Astrocyte of the cerebellum (primary cell): ENCODE data around the gene LONRF2.

Experiments
- DNase-seq: peaks from one replicate; pipeline ENCODE4 v3.0.0-alpha.2; 2011; ENCODE audit warnings: low read depth
- H3K4me3 ChIP-seq: 2 replicates; pipeline ENCODE4 v1.5.1; 2011; ENCODE audit warnings: mild to moderate bottlenecking, low read depth, low read length, moderate library complexity
- in situ Hi-C: cut with HindIII; loops from 2 replicates; pipeline ENCODE4 v1.10.0; 2017; ENCODE audit warnings: low sequenced_read_pairs
- TF ChIP-seq, protein P1 (sequence below): IDR thresholded peaks from 2 replicates; pipeline ENCODE4 v1.5.1; 2012; ENCODE audit warnings: low read length, low read depth, moderate library complexity, mild to moderate bottlenecking; ENCODE audit errors: missing control alignments

LONRF2 gene

GRCh38 chr2:100272841-100273329, 49.4 kb downstream of the LONRF2 start:
- no peak overlapping the region for H3K4me3 ChIP-seq
- no peak for DNase-seq
- in situ Hi-C loops = no loop called here
- TF ChIP-seq, protein P1, sequence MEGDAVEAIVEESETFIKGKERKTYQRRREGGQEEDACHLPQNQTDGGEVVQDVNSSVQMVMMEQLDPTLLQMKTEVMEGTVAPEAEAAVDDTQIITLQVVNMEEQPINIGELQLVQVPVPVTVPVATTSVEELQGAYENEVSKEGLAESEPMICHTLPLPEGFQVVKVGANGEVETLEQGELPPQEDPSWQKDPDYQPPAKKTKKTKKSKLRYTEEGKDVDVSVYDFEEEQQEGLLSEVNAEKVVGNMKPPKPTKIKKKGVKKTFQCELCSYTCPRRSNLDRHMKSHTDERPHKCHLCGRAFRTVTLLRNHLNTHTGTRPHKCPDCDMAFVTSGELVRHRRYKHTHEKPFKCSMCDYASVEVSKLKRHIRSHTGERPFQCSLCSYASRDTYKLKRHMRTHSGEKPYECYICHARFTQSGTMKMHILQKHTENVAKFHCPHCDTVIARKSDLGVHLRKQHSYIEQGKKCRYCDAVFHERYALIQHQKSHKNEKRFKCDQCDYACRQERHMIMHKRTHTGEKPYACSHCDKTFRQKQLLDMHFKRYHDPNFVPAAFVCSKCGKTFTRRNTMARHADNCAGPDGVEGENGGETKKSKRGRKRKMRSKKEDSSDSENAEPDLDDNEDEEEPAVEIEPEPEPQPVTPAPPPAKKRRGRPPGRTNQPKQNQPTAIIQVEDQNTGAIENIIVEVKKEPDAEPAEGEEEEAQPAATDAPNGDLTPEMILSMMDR = no peak

DNA sequence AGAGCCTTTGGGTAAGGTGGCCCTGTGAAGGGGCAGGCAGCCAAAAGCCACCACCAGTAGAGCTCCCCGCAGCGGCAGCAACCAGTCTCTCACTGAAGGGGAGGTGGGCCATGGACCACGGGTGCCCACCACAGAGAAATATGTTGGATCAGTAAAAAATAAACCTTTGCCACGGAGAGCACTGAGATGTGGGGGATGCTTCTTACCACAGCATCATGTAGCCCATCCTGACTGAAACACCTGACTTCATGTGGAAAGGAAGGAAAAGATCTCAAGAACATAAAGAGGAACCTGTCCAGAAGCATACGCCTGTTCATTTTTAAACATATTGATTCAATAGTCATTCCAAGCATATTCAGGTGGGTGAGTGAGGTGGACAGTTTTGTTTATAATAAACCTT, 51.1 kb downstream of the LONRF2 start:
- no peak overlapping the region for H3K4me3 ChIP-seq
- in situ Hi-C loops = no loop called here
- DNase-seq = no peak
- TF ChIP-seq, protein P1 = no peak

GRCh38 chr2:100270381-100271146, 51.7 kb downstream of the LONRF2 start:
- DNase-seq = no peak
- TF ChIP-seq, protein P1 = no peak
- in situ Hi-C loops = no loop called here
- H3K4me3 ChIP-seq = no peak overlapping the region

DNA sequence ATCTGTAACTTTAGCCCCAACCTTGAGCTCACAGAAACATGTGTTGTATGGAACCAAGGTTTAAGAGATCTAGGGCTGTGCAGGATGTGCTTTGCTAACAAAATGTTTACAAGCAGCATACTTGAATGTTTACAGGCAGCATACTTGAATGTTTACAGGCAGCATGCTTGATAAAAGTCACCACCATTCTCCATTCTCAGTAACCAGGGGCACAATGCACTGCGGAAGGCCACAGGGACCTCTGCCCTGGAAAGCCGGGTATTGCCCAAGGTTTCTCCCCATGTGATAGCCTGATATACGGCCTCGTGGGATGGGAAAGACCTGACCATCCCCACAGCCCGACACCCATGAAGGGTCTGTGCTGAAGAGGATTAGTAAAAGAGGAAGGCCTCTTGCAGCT, 52.4 kb downstream of the LONRF2 start:
- DNase-seq = no peak
- TF ChIP-seq, protein P1 = no peak
- in situ Hi-C loops = no loop called here
- no peak overlapping the region for H3K4me3 ChIP-seq

- no peak overlapping the region for H3K4me3 ChIP-seq
- DNase-seq = no peak
- in situ Hi-C loops = no loop called here
- TF ChIP-seq, protein P1 = no peak
Observed at GRCh38 chr2:100268986-100269385, 53.3 kb downstream of the LONRF2 start.

DNA sequence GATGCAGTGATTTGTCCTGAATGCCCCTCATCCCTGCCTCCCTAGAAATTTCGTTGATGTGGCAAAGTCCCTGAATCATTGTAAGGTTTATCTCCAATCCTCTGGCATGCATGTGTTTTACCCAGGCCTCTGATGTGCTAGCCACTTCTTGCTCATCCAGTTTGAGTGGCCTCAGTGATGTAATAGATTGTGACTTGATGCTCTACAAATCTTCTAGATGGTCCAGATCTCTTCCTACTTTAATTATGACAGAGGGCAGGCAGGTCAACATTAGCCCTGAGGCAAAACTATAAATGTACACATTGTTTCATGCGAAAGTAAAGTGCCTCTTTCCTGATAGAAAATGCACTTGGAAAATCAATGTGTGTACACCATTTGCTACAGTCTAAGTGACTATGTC, 54.5 kb downstream of the LONRF2 start:
- in situ Hi-C loops = no loop called here
- no peak overlapping the region for H3K4me3 ChIP-seq
- DNase-seq = no peak
- TF ChIP-seq, protein P1 = no peak

DNA sequence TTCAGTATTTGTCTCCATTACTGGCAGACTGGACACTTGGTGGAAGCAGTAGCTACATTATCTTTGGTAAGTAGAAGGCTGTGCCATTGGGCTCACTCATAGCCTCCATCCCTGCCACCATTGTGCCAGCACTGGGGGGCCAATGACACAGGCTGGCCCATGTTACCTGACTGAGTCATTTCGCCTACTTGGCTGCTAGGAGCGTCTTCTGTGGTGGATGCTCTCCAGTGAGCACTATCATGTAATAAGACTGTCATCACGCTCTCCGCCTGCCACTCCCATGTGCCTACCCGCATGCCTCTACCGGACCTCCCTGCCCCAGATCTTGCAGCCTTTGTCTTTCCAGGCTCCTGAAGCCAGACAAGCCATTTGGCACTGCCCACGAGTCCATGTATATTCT, 56.2 kb downstream of the LONRF2 start:
- TF ChIP-seq, protein P1 = no peak

More for the DNA sequence above, 56.2 kb downstream of the LONRF2 start:
- DNase-seq = no peak
- in situ Hi-C loops = no loop called here
- no peak overlapping the region for H3K4me3 ChIP-seq
